Esophagus muscularis mucosa (tissue), 4 donors: ENCODE measurements around the gene NLRP9. TPM values are rescaled to one million over a fixed set of nuclear protein-coding genes. Genes with fewer than 3 reads are reported as not detected.

Source experiments
- DNase-seq: peaks from one replicate; pipeline ENCODE4 v3.0.0-alpha.2; 2017; ENCODE audit errors: extremely low spot score
- H3K27ac ChIP-seq, 4 donors: fragments of 200-600 bp; sonication (generic); replicated peaks in 1 of 4; 1 replicate in 3 of 4; 2 replicates in 1 of 4; pipeline ENCODE4 v1.5.1; 2016 to 2019; ENCODE audit warnings: mild to moderate bottlenecking in 1 of 4
- H3K27me3 ChIP-seq, 4 donors: fragments of 200-600 bp; sonication (generic); one replicate each; pipeline versions ENCODE4 v1.5.1 to v1.6.0; 2016 to 2019
- H3K36me3 ChIP-seq, 4 donors: fragments of 200-600 bp; sonication (generic); one replicate each; pipeline ENCODE4 v1.5.1; 2016 to 2019
- H3K4me1 ChIP-seq, 4 donors: fragments of 200-600 bp; sonication (generic); one replicate each; pipeline ENCODE4 v1.5.1; 2016 to 2019
- H3K4me3 ChIP-seq, 4 donors: fragments of 200-600 bp; sonication (generic); 1 replicate in 2 of 4; 2 replicates in 2 of 4; pipeline ENCODE4 v1.5.1; 2016 to 2019; ENCODE audit warnings: mild to moderate bottlenecking in 4 of 4, moderate library complexity in 1 of 4
- H3K9me3 ChIP-seq, 4 donors: fragments of 200-600 bp; sonication (generic); 1 replicate in 3 of 4; 2 replicates in 1 of 4; pipeline ENCODE4 v1.5.1; 2016 to 2019
- EP300 ChIP-seq: sonication (generic); formaldehyde crosslinking; IDR thresholded peaks from one replicate; pipeline ENCODE4 v1.6.1; 2017; ENCODE audit warnings: antibody characterized with exemption
- POLR2A ChIP-seq: fragments of 450-650 bp; IDR thresholded peaks from one replicate; pipeline ENCODE4 v1.6.1; 2017; ENCODE audit warnings: antibody characterized with exemption, moderate library complexity, mild to moderate bottlenecking, low read depth
- POLR2AphosphoS5 ChIP-seq, 2 donors: sonication (generic); formaldehyde crosslinking; IDR thresholded peaks; one replicate each; pipeline ENCODE4 v1.6.1; 2017; ENCODE audit warnings: antibody characterized with exemption in 2 of 2
- WGBS: methylation state at CpG from one replicate; pipeline ENCODE4 v1.1.5; 2018; 5-methylcytosine and 5-hydroxymethylcytosine counted together
- intact Hi-C: fragments of 100-400 bp; cut with DNase I; formaldehyde crosslinking; loops from one replicate; pipeline ENCODE4 v1.15.1; 2023
- total RNA-seq, 4 donors: library from RNA; depleted of rRNA; stranded (reverse); fragments of >200 nt; gene quantifications; one replicate each; pipeline versions ENCODE4 v1.1.0 to v1.2.1, GENCODE V29; 2016
- TF ChIP-seq, protein P1 (sequence below), 3 experiments: fragments of 200-600 bp in 2 of 3; fragments of 450-650 bp in 1 of 3; sonication (generic) in 2 of 3; IDR thresholded peaks; one replicate each; pipeline ENCODE4 v1.5.1; 2017 to 2019; ENCODE audit warnings: antibody characterized with exemption in 3 of 3, mild to moderate bottlenecking in 2 of 3, moderate library complexity in 1 of 3

Gene NLRP9
- total RNA-seq, 4 donors from 2014 or later = not detected

DNA sequence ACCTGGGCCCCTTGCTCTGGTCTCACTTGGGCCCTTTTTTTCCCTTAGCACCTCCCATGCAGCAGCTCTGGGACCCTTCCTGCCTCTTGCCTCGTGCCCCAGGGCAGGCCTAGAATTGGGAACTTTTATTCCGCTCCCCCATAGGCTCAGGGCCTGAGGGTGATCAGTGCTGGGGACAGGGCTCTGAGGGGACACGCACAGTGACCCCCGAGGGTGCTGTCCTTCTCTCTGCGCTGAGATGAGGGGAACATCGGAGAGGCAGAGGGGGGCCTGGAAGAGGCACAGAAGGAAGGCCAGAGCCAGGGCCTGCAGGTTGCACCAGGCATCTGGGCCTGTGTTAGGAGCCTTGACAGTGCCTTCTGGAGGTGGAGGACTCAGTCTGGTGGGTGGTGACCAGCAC lies 52.4 kb downstream of the NLRP9 start:
- no peak for TF ChIP-seq POLR2AphosphoS5 (IDR thresholded peaks at IDR 0.05)
- TF ChIP-seq POLR2A = no peak
- TF ChIP-seq, protein P1, sequence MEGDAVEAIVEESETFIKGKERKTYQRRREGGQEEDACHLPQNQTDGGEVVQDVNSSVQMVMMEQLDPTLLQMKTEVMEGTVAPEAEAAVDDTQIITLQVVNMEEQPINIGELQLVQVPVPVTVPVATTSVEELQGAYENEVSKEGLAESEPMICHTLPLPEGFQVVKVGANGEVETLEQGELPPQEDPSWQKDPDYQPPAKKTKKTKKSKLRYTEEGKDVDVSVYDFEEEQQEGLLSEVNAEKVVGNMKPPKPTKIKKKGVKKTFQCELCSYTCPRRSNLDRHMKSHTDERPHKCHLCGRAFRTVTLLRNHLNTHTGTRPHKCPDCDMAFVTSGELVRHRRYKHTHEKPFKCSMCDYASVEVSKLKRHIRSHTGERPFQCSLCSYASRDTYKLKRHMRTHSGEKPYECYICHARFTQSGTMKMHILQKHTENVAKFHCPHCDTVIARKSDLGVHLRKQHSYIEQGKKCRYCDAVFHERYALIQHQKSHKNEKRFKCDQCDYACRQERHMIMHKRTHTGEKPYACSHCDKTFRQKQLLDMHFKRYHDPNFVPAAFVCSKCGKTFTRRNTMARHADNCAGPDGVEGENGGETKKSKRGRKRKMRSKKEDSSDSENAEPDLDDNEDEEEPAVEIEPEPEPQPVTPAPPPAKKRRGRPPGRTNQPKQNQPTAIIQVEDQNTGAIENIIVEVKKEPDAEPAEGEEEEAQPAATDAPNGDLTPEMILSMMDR (IDR thresholded peaks at IDR 0.05) = no peak
- TF ChIP-seq EP300 = no peak
- Histone ChIP-seq H3K4me3 (no peak overlapping the region), H3K27ac (no peak overlapping the region), H3K9me3 (no peaks in the 10 kb centered on the region), H3K27me3 (no peaks in the 10 kb centered on the region), H3K36me3 (peaks cover 40 to 100% (median 96%) of the 10 kb centered on the region in 4 donors), H3K4me1 (peaks cover 4 to 59% (median 21%) of the 10 kb centered on the region in 4 donors)
- DNase-seq = no peak
- intact Hi-C loops = no loop called here
- 96% methylated on average over 5 of the region's 6 CpGs for WGBS

DNA sequence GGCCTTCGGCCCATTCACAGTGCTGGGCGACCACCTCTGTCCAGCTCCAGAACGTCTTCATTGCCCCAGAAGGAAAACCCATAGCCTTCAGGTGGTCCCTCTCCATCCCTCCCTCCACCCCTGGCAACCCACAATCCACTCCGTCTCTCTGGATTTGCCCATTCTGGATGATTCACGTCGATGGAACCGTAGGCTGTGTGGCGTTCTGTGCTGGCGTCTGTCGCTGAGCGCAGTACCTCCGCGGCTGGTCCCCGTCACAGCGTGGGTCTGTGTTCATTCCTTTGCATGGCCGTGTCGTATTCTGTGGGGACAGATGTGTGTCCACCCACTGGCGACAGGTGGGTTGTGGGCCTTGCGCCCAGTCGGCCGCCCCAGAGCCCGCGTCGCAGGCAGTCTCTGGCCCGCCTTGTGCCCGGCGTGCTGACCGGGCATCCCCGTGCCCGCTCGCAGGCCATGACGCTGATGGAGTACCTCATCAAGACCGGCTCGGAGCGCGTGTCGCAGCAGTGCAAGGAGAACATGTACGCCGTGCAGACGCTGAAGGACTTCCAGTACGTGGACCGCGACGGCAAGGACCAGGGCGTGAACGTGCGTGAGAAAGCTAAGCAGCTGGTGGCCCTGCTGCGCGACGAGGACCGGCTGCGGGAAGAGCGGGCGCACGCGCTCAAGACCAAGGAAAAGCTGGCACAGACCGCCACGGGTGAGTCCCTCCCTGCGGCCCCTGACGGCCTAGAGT lies 53.1 kb downstream of the NLRP9 start:
- peaks cover 8 to 66% (median 25%) of the 10 kb centered on the region in 4 donors for H3K4me1 ChIP-seq
- no peak for TF ChIP-seq POLR2AphosphoS5 (IDR thresholded peaks at IDR 0.05)
- TF ChIP-seq, protein P1 (IDR thresholded peaks at IDR 0.05) = no peak
- TF ChIP-seq EP300 = no peak
- no peak for TF ChIP-seq POLR2A
- WGBS = 96% methylated on average over 42 of the region's 60 CpGs
- no peak overlapping the region for H3K27ac ChIP-seq
- H3K4me3 ChIP-seq = no peak overlapping the region
- intact Hi-C loops = no loop called here
- no peak for DNase-seq
- H3K9me3 ChIP-seq = no peaks in the 10 kb centered on the region
- peaks cover 41 to 100% (median 96%) of the 10 kb centered on the region in 4 donors for H3K36me3 ChIP-seq
- H3K27me3 ChIP-seq = no peaks in the 10 kb centered on the region

DNA sequence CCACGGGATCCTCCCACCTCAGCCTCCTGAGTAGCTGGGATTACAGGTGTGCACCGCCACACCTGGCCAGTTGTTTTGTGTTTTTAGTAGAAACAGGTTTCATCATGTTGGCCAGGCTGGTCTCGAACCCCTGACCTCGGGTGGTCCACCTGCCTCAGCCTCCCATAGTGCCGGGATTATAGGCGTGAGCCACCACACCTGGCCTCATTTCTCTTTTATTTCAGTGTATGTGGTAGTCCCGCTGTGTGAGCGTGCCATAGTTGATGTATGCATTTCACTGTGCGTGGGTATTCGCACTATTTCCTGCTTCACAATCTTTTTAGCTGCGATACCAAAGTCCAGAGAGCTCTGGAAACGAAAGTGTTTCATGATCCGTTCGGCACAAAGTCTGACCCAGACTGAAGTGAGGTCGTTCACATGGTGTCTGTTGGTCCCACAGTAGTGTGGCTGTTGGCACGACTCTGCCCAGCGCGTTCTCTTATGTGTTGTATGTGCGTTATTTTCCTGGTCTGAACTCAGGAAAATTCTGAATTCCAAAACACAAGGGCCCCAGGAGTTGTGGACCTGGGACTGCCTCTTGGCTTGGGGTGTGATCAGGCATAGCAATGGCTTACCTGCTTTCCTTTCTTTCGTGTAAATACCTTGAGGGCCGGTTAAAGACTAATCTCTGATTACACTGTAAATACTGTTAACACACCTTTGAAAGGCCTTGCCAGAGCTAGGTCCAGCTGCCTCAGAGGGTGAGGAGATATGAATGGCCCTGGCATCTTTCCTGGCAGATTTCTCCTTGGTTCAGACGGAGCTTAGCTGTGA lies 54.5 kb downstream of the NLRP9 start:
- Histone ChIP-seq H3K4me3 (no peak overlapping the region), H3K27me3 (no peaks in the 10 kb centered on the region), H3K27ac (no peak overlapping the region), H3K36me3 (peaks cover 35 to 100% (median 96%) of the 10 kb centered on the region in 4 donors), H3K9me3 (no peaks in the 10 kb centered on the region), H3K4me1 (peaks cover 10 to 76% (median 33%) of the 10 kb centered on the region in 4 donors)
- intact Hi-C loops = no loop called here
- TF ChIP-seq POLR2AphosphoS5 (IDR thresholded peaks at IDR 0.05) = no peak
- TF ChIP-seq, protein P1 (IDR thresholded peaks at IDR 0.05) = no peak
- no peak for TF ChIP-seq POLR2A
- TF ChIP-seq EP300 = no peak
- WGBS = 91% methylated on average over 22 of the region's 22 CpGs
- DNase-seq = no peak

DNA sequence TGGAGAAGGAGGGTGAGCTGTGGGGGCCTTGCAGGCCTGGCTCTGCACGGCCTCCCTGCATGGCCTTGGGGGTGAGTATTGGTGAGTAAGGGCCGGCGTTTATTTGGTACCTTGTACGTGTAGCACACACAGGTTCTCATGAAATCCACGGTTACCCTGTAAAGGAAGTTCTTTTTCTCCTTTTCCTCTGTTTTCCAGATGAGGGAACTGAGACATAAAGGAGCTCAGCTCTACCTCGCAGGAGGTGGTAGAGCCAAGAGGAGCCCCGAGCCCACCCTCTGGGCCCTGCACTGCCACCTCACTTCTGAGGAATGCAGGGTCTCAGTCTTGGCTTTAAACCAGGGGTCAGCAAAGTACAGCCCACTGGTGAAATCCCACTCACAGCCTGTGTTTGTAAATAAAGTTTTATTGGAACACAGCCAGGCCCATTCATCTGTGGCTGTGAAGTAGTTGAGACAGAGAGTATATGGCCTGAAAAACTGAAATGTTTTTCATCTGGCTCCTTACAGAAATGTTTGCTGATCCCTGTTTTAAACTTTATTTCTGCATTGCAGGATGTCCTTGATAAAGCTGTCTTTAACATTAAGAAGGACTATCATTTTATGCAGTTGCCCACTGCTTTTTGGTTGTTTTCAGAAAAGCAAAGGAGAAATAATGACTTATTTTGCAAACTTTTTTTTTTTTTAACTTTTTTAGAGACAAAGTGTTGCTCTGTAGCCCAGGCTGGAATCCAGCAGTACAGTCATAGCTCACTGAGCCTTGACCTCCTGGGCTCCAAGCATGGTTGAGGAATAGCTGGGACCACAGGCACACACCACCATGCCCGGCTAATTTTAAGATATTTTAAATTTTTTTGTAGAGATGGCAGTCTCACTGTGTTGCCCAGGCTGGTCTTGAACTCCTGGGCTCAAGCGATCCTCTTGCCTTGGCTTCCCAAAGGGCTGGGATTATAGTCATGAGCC lies 56.8 kb downstream of the NLRP9 start:
- H3K4me3 ChIP-seq = no peak overlapping the region
- peaks cover 27 to 76% (median 44%) of the 10 kb centered on the region in 4 donors for H3K4me1 ChIP-seq
- no peak for DNase-seq
- TF ChIP-seq EP300 = no peak
- TF ChIP-seq, protein P1 (IDR thresholded peaks at IDR 0.05) = no peak
- no peak for TF ChIP-seq POLR2A
- TF ChIP-seq POLR2AphosphoS5 (IDR thresholded peaks at IDR 0.05) = no peak
- H3K27me3 ChIP-seq = no peaks in the 10 kb centered on the region
- intact Hi-C loops = no loop called here
- peaks cover 39 to 90% (median 85%) of the 10 kb centered on the region in 4 donors for H3K36me3 ChIP-seq
- no peak overlapping the region for H3K27ac ChIP-seq
- 79% methylated on average over 9 of the region's 9 CpGs for WGBS
- no peaks in the 10 kb centered on the region for H3K9me3 ChIP-seq
